Colonic mucosa (tissue), 4 donors: Measurements from ENCODE around the gene KCNJ18. TPM values are rescaled to one million over a fixed set of nuclear protein-coding genes. Genes with fewer than 3 reads are reported as not detected.
"Not testable (repeated sequence)": the region's sequence is repeated elsewhere in the genome, so short reads cannot be mapped to it uniquely, and the experiment has no call there.

Experiments used
- DNase-seq: peaks from one replicate; pipeline ENCODE4 v3.0.0-alpha.2; 2020
- H3K27ac ChIP-seq: fragments of 200-600 bp; one replicate; pipeline ENCODE4 v1.8.0; 2021
- H3K27me3 ChIP-seq: fragments of 200-600 bp; one replicate; pipeline ENCODE4 v1.8.0; 2021
- H3K36me3 ChIP-seq: fragments of 200-600 bp; one replicate; pipeline ENCODE4 v1.8.0; 2021
- H3K4me1 ChIP-seq: fragments of 200-600 bp; one replicate; pipeline ENCODE4 v1.8.0; 2021; ENCODE audit warnings: mild to moderate bottlenecking
- H3K4me3 ChIP-seq: fragments of 200-600 bp; one replicate; pipeline ENCODE4 v1.8.0; 2021
- H3K9ac ChIP-seq, 2 donors: one replicate each; pipeline ENCODE4 v1.7.0; 2013; ENCODE audit warnings: control low read depth in 2 of 2, low read depth in 2 of 2, low read length in 2 of 2
- H3K9me3 ChIP-seq: fragments of 200-600 bp; one replicate; pipeline ENCODE4 v1.8.0; 2021
- intact Hi-C: fragments of 100-400 bp; cut with DNase I; formaldehyde crosslinking; loops from one replicate; pipeline ENCODE4 v1.14.1; 2022
- total RNA-seq, 2 donors: library from RNA; stranded (reverse); fragmentation: NEBNext Ultra II Directional in 1 of 2; extraction: Animal tissue kit (Norgen Biotek cat#: 25700) in 1 of 2; gene quantifications; one replicate each; pipeline ENCODE4 v1.2.1, GENCODE V29; 2021
- TF ChIP-seq, protein P1 (sequence below): fragments of 200-600 bp; IDR thresholded peaks from one replicate; pipeline ENCODE4 v1.8.0; 2022; ENCODE audit warnings: antibody characterized with exemption, mild to moderate bottlenecking
- donor health status: healthy.
- donor health status: DM: no; HTN: no; CAD: no.
- donor health status: DM: no; HTN: no; CAD: no.

Gene KCNJ18
- total RNA-seq, 2 donors from 2014 or later: not detected

DNA sequence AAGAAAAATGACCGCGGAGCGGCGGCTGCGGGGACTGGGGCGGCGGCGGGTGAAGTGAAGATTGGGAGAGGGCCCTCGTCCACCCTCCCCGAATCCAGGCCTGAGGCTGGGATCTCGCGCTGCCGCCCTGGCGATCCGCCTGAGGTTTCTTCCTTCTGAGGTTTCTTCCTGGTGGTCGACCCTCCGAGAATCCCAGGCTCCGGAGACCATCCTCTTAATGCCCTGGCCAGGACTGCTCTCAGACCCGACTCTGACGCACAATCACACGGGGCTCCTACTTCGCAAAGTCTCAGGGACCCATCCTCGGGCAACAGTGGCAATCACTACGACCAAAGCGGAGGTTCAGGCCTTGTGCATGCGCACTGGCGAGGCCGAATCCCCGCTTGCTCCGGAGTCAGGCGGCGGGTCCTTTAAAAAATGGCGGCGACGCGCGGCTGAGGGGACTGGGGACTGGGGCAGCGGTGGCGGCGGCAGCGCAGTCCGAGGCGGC, 18.0 kb upstream of the KCNJ18 start:
- no peak for DNase-seq
- H3K9me3 ChIP-seq: no peaks in the 10 kb centered on the region
- H3K36me3 ChIP-seq: no peaks in the 10 kb centered on the region

DNA sequence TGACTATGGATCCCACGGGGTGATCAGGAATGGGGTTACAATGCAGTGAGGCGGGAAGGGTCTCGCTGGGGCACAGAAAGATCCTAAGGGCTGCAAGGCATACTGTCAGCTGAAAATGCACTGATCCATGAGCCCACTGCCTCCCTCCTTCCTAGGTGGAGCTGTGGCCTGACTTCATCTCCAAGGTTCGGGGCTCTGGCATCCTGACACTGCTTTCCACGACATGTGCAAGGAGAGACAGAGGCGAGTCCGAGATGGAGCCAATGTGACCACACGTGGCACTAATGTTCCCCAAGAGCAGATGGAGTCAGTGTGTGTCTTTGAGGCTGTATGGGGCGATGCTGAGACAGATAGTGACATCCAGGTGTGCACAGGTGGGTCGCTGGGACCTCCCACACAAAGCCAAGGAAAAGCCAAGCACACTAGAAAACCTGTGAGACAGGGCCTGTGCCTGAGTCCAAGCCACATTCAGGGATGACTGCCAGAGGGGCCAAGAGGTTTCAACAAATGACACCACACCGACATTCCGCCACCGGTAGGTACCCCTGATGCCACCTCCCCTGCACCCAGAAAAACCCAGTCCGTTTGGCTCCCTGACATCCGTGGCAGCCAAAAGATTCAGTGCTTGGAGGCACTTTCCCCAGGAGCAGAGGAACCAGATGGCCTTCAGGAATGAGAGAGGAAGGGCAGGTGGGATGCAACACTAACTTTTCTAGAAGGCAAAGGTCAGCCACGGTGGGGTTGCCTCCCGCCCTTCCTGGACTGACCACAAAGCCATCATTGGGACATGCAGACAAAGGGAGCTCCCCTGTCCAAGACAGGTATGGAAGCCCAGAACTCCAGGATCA, 17.2 kb upstream of the KCNJ18 start:
- H3K4me3 ChIP-seq, DNase-seq, H3K9ac ChIP-seq, H3K27me3 ChIP-seq, H3K9me3 ChIP-seq, H3K36me3 ChIP-seq, H3K4me1 ChIP-seq, H3K27ac ChIP-seq, intact Hi-C loops: not testable (repeated sequence)

More for the DNA sequence above, 18.0 kb upstream of the KCNJ18 start:
- no peak overlapping the region for H3K27ac ChIP-seq
- TF ChIP-seq, protein P1, sequence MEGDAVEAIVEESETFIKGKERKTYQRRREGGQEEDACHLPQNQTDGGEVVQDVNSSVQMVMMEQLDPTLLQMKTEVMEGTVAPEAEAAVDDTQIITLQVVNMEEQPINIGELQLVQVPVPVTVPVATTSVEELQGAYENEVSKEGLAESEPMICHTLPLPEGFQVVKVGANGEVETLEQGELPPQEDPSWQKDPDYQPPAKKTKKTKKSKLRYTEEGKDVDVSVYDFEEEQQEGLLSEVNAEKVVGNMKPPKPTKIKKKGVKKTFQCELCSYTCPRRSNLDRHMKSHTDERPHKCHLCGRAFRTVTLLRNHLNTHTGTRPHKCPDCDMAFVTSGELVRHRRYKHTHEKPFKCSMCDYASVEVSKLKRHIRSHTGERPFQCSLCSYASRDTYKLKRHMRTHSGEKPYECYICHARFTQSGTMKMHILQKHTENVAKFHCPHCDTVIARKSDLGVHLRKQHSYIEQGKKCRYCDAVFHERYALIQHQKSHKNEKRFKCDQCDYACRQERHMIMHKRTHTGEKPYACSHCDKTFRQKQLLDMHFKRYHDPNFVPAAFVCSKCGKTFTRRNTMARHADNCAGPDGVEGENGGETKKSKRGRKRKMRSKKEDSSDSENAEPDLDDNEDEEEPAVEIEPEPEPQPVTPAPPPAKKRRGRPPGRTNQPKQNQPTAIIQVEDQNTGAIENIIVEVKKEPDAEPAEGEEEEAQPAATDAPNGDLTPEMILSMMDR: no peak
- intact Hi-C loops: no loop called here
- H3K27me3 ChIP-seq: no peaks in the 10 kb centered on the region
- H3K4me3 ChIP-seq: no peak overlapping the region
- H3K4me1 ChIP-seq: no peaks in the 10 kb centered on the region
- H3K9ac ChIP-seq: no peak overlapping the region

DNA sequence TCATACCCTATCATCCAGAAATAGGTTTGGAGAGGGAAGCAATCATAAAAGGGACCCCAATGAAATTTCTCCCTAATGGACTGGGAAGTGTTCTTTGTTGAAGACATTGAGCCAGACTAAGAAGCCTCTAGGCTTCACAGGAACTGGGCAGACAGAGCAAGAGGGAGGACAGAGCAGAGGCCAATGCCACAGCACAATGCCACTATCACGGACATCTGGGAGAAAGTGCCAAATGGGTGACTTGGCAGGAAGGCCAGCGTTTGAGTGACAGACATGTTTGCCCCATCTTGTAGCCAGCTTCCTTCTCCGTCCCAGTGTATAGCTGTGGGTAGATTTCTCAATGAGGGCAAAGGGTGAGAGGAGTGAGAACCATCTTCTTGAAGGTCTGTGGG, 16.6 kb upstream of the KCNJ18 start:
- intact Hi-C loops, DNase-seq, H3K4me3 ChIP-seq: not testable (repeated sequence)

DNA sequence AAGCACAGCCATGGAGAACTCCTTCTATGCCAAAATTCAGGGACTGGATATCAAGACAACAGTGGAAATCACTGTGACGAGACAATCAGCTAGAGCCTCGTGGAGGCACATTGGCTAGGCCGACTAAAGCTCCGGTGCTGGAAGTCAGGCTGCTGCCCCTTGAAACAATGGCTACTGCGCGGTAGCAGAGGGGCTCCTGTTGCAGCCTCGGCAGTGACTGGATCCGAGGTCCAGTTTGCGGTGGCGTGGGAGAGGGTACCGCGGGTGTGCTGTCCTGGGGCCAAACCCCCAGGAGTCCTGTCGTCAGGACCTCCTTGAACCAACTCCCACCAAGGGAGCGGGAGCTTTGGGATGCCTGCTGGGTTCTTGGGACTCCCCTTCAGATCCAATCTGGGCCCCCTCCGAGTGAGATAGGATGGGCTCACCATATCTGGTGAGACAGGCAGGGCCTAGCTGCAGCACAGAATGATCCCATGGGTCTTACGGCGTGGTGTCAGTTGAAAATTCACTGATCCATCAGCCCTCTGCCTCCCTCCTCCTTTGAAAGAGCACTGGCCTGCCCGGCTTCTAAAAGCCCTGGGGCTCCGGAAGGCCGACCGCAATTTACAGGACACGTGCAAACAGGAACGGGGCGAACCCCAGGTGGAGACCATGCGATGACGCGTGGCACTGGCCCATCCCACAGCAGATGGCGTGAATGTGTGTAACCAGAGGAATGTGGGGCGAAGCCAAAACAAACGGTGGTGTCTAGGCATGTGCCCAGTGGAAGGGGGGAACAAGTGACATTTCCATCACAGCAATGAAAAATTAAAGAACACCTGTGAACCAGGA, 15.8 kb upstream of the KCNJ18 start:
- DNase-seq: no peak
- Histone ChIP-seq H3K27ac (no peak overlapping the region), H3K9ac (no peak overlapping the region), H3K36me3 (no peaks in the 10 kb centered on the region), H3K9me3 (no peaks in the 10 kb centered on the region), H3K4me3 (no peak overlapping the region), H3K27me3 (no peaks in the 10 kb centered on the region), H3K4me1 (no peaks in the 10 kb centered on the region)
- intact Hi-C loops: no loop called here
- TF ChIP-seq, protein P1: no peak

More for the DNA sequence above, 16.6 kb upstream of the KCNJ18 start:
- H3K36me3 ChIP-seq, H3K27ac ChIP-seq, H3K27me3 ChIP-seq, H3K9ac ChIP-seq, H3K9me3 ChIP-seq, H3K4me1 ChIP-seq: not testable (repeated sequence)

DNA sequence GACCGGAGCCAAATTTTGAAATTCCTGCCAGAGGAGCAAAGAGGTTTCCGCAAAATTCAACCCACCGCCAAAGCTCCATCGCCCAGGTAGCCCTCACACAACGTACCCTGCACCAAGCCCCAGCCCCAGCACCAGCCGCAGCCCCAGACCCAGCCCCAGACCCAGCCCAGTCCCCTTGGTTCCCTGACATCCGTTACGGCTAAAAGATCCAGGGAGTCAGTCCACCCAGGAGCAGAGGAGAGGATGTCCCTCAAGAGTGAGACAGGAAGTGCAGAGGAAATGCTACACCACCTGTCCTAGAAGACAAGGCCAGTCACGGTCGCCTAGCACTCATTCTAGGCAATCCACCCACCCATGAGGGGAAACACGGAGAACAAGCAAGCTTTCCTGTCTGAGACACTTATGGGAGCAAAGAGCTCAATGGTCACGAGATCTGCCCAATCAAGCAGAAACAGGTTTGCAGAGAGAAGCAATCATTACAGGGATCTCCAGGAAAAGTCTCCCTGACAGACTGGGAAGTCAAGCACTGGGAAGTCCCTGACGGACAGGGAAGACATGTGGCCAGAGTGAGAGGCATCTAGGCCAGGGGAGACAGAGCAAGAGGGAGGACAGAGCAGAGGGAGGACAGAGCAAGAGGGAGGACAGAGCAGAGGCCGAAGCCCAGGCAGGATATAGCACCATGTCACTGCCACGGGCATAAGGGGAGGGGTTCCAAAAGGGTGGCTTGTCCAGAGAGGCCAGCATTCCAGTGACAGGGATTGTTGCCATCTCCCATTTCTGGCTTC, 15.0 kb upstream of the KCNJ18 start:
- no peaks in the 10 kb centered on the region for H3K9me3 ChIP-seq
- H3K27ac ChIP-seq: no peak overlapping the region
- H3K27me3 ChIP-seq: no peaks in the 10 kb centered on the region
- TF ChIP-seq, protein P1: no peak
- no peak overlapping the region for H3K4me3 ChIP-seq
- no peaks in the 10 kb centered on the region for H3K4me1 ChIP-seq
- no peak overlapping the region for H3K9ac ChIP-seq
- intact Hi-C loops: no loop called here
- no peaks in the 10 kb centered on the region for H3K36me3 ChIP-seq
- no peak for DNase-seq

DNA sequence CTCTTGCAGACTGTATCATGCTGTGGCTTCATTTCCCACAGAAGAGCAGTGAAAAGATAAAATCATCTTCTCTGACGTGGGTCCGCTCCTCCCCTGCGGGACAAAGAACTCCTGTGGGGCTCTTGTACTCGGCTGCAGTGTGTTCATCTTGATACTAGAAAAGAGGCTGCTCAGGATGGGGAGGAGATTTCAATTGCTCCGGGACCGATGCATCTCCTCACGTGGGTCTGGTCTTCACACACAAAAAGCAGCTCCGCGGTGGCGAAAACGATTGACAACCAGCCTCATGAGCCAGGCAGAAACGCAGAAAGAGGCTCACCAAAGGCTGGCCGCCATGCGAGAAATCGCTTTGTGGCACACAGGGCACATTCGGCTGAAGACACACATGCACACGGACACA, 14.4 kb upstream of the KCNJ18 start:
- Histone ChIP-seq H3K27ac (no peak overlapping the region), H3K36me3 (no peaks in the 10 kb centered on the region), H3K9ac (no peak overlapping the region), H3K9me3 (no peaks in the 10 kb centered on the region), H3K4me3 (no peak overlapping the region), H3K27me3 (no peaks in the 10 kb centered on the region), H3K4me1 (no peaks in the 10 kb centered on the region)
- DNase-seq: no peak
- TF ChIP-seq, protein P1: no peak
- intact Hi-C loops: no loop called here
